K562 (cell line): ENCODE results near the gene PEX13. TPM values are rescaled to one million over a fixed set of nuclear protein-coding genes. Genes with fewer than 3 reads are reported as not detected.

Experiments used
- CREBBP ChIP-seq: IDR thresholded peaks from one replicate; pipeline ENCODE4 v1.6.1; 2012; ENCODE audit warnings: low read depth, mild to moderate bottlenecking, control low read depth, inconsistent platforms, low read length
- DPF2 ChIP-seq: fragments of 450-650 bp; IDR thresholded peaks from 2 replicates; pipeline ENCODE4 v1.6.1; 2016
- EGR1 ChIP-seq: fragments of 450-650 bp; conservative IDR thresholded peaks from 2 replicates; pipeline ENCODE4 v1.6.1; 2017; ENCODE audit warnings: mild to moderate bottlenecking
- FIP1L1 ChIP-seq: fragments of 200-400 bp; formaldehyde crosslinking; IDR thresholded peaks from 2 replicates; pipeline ENCODE4 v1.6.1; 2018; ENCODE audit warnings: mild to moderate bottlenecking, low read depth, low read length; ENCODE audit not compliant: poor library complexity, severe bottlenecking
- FOXP1 ChIP-seq: sonication (generic); formaldehyde crosslinking; IDR thresholded peaks from 2 replicates; pipeline ENCODE4 v1.8.0; 2022; ENCODE audit warnings: mild to moderate bottlenecking, missing genetic modification reagents
- HDAC6 ChIP-seq: IDR thresholded peaks from 2 replicates; pipeline ENCODE4 v1.6.1; 2012; ENCODE audit warnings: low read depth, mild to moderate bottlenecking, control low read depth, inconsistent platforms, low read length, moderate library complexity
- HEY1 ChIP-seq: fragments of 250-450 bp; sonication (Bioruptor Pico); IDR thresholded peaks from 2 replicates; pipeline ENCODE4 v1.5.0; 2020; ENCODE audit warnings: mild to moderate bottlenecking, moderate library complexity, borderline replicate concordance
- JUNB ChIP-seq: fragments of 450-650 bp; formaldehyde crosslinking; conservative IDR thresholded peaks from 2 replicates; pipeline ENCODE4 v1.4.0; 2020; ENCODE audit warnings: mild to moderate bottlenecking
- MECOM ChIP-seq: fragments of 250-450 bp; sonication (Bioruptor Pico); IDR thresholded peaks from 2 replicates; pipeline ENCODE4 v1.8.0; 2022; ENCODE audit warnings: inconsistent platforms
- MEIS2 ChIP-seq: fragments of 450-650 bp; IDR thresholded peaks from 2 replicates; pipeline ENCODE4 v1.6.1; 2014; ENCODE audit warnings: mild to moderate bottlenecking; ENCODE audit not compliant: partially characterized antibody
- NRF1 ChIP-seq, 2 experiments: fragments of 450-650 bp; IDR thresholded peaks in 1 of 2; conservative IDR thresholded peaks in 1 of 2; 2 replicates each; pipeline ENCODE4 v1.6.1; 2014; ENCODE audit warnings: mild to moderate bottlenecking in 2 of 2
- PHF20 ChIP-seq: fragments of 450-650 bp; IDR thresholded peaks from 2 replicates; pipeline ENCODE4 v1.6.1; 2018; ENCODE audit not compliant: partially characterized antibody
- RB1 ChIP-seq: fragments of 450-650 bp; IDR thresholded peaks from 2 replicates; pipeline ENCODE4 v1.6.1; 2017; ENCODE audit warnings: low read depth, mild to moderate bottlenecking
- RCOR1 ChIP-seq, 2 experiments: IDR thresholded peaks; 2 replicates each; pipeline ENCODE4 v1.6.1; 2012; ENCODE audit warnings: low read depth in 2 of 2, low read length in 2 of 2, borderline replicate concordance in 1 of 2, improper control_type of control experiment in 1 of 2
- RNF219 ChIP-seq: fragments of 250-450 bp; sonication (Bioruptor Pico); IDR thresholded peaks from 2 replicates; pipeline ENCODE4 v1.5.0; 2022; ENCODE audit warnings: mild to moderate bottlenecking
- SIRT6 ChIP-seq: IDR thresholded peaks from one replicate; pipeline ENCODE4 v1.6.1; 2012; ENCODE audit warnings: low read depth, mild to moderate bottlenecking, control low read depth, inconsistent platforms, low read length, moderate library complexity
- SMARCA5 ChIP-seq: fragments of 450-650 bp; IDR thresholded peaks from 2 replicates; pipeline ENCODE4 v1.6.1; 2016
- SNAPC5 ChIP-seq: fragments of 250-450 bp; sonication (Bioruptor Pico); IDR thresholded peaks from 2 replicates; pipeline ENCODE4 v1.8.0; 2021; ENCODE audit warnings: moderate library complexity, mild to moderate bottlenecking, inconsistent platforms
- ZBED1 ChIP-seq: IDR thresholded peaks from 2 replicates; pipeline ENCODE4 v1.6.1; 2014
- ZBTB7A ChIP-seq: IDR thresholded peaks from 2 replicates; pipeline ENCODE4 v1.6.1; 2011; ENCODE audit warnings: low read depth, mild to moderate bottlenecking, low read length, moderate library complexity, borderline replicate concordance; ENCODE audit not compliant: control insufficient read depth
- ZNF324 ChIP-seq: fragments of 250-450 bp; sonication (Bioruptor Pico); IDR thresholded peaks from 2 replicates; pipeline ENCODE4 v1.4.0; 2020; ENCODE audit warnings: mild to moderate bottlenecking
- ZNF436 ChIP-seq: fragments of 250-450, 450-650 bp; sonication (Bioruptor Pico); formaldehyde crosslinking; IDR thresholded peaks from 2 replicates; pipeline ENCODE4 v1.7.0; 2020; ENCODE audit warnings: mild to moderate bottlenecking
- polyA plus RNA-seq, 8 experiments: library from polyadenylated mRNA; depleted of rRNA in 4 of 8; stranded (reverse) in 5 of 8; unstranded in 3 of 8; fragments of >200 nt; fragmentation: Nextera tagmentation in 2 of 8; fragmentation: Illumina TruSeq in 1 of 8; extraction: Ambion mirVana in 2 of 8; extraction: Trizol in 1 of 8; gene quantifications; 2 replicates each; pipeline versions ENCODE4 v1.2.1 to v1.2.3, GENCODE V29; 2011 to 2014; ENCODE audit warnings: inconsistent platforms in 1 of 8, missing spikeins in 1 of 8
- total RNA-seq, 7 experiments: library from RNA; depleted of rRNA in 6 of 7; stranded (reverse); fragments of >200 nt in 6 of 7; fragmentation: Illumina TruSeq in 2 of 7; extraction: Trizol in 2 of 7; gene quantifications; 2 replicates each; pipeline versions ENCODE4 v1.2.1 to v1.2.3, GENCODE V29; 2011 to 2021; ENCODE audit warnings: low replicate concordance in 1 of 7
- TF ChIP-seq, protein P1 (sequence below): conservative IDR thresholded peaks from 2 replicates; pipeline ENCODE4 v1.6.1; 2011; ENCODE audit warnings: low read depth, mild to moderate bottlenecking, low read length; ENCODE audit not compliant: control insufficient read depth
- TF ChIP-seq, protein P2 (sequence below), 2 experiments: fragments of 450-650 bp in 1 of 2; sonication (generic) in 1 of 2; formaldehyde crosslinking; conservative IDR thresholded peaks; 2 replicates each; pipeline versions ENCODE4 v1.4.0 to v1.8.1; 2020 to 2022; ENCODE audit warnings: mild to moderate bottlenecking in 1 of 2, missing genetic modification reagents in 1 of 2

Gene PEX13
- total and polyA plus RNA-seq, 9 of the 15 experiments (the other 6 are each of a cell fraction or from before 2014, with no cell fraction given): 4.0 to 30.4 (median 18.8) TPM

GRCh38 chr2:61065714-61066709 lies 48.5 kb downstream of the PEX13 start, which contains the start of gene SANBR (continued):
- TF ChIP-seq CREBBP (no peak), NRF1 (conservative IDR thresholded peaks at IDR 0.05 in 1 of 2, IDR thresholded peaks at IDR 0.05 in 1 of 2) (peak; percentile 8 to 53; a peak in 3 of 4 replicates), FIP1L1 (no peak), PHF20 (peak; percentile 9), JUNB (CRISPR knock-in tag) (no peak), HEY1 (CRISPR knock-in tag) (no peak), HDAC6 (no peak), MEIS2 (peak; percentile 20), ZBED1 (no peak), MECOM (no peak), SNAPC5 (CRISPR knock-in tag) (no peak), ZNF436 (no peak), ZNF324 (CRISPR knock-in tag) (no peak), EGR1 (peak; percentile 78), RNF219 (CRISPR knock-in tag) (no peak), SIRT6 (no peak), SMARCA5 (no peak), FOXP1 (CRISPR knock-in tag) (no peak), ZBTB7A (peak; percentile 81; the same call in 1 of the 2 replicates), RCOR1 (IDR thresholded peaks at IDR 0.05; ENCODE audit: borderline replicate concordance in 1 of 2, low read depth in 2 of 2, low read length in 2 of 2) (peak in 1 of 2 experiments; percentile 53; a peak in 1 of 4 replicates), RB1 (peak; percentile 70), DPF2 (no peak)
- TF ChIP-seq, protein P1, sequence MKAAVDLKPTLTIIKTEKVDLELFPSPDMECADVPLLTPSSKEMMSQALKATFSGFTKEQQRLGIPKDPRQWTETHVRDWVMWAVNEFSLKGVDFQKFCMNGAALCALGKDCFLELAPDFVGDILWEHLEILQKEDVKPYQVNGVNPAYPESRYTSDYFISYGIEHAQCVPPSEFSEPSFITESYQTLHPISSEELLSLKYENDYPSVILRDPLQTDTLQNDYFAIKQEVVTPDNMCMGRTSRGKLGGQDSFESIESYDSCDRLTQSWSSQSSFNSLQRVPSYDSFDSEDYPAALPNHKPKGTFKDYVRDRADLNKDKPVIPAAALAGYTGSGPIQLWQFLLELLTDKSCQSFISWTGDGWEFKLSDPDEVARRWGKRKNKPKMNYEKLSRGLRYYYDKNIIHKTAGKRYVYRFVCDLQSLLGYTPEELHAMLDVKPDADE: 0 out of 2 replicates have a peak, but pooled peaks have one; percentile 2
- TF ChIP-seq, protein P2, sequence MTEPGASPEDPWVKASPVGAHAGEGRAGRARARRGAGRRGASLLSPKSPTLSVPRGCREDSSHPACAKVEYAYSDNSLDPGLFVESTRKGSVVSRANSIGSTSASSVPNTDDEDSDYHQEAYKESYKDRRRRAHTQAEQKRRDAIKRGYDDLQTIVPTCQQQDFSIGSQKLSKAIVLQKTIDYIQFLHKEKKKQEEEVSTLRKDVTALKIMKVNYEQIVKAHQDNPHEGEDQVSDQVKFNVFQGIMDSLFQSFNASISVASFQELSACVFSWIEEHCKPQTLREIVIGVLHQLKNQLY (CRISPR knock-in tag; conservative IDR thresholded peaks at IDR 0.05): no peak
